HS-27A (cell line): ENCODE results near the gene ZHX3.

ENCODE experiments used
- DNase-seq: peaks from one replicate; pipeline ENCODE4 v3.0.0-alpha.2; 2012; ENCODE audit warnings: low read depth, missing footprints

Gene ZHX3

DNA sequence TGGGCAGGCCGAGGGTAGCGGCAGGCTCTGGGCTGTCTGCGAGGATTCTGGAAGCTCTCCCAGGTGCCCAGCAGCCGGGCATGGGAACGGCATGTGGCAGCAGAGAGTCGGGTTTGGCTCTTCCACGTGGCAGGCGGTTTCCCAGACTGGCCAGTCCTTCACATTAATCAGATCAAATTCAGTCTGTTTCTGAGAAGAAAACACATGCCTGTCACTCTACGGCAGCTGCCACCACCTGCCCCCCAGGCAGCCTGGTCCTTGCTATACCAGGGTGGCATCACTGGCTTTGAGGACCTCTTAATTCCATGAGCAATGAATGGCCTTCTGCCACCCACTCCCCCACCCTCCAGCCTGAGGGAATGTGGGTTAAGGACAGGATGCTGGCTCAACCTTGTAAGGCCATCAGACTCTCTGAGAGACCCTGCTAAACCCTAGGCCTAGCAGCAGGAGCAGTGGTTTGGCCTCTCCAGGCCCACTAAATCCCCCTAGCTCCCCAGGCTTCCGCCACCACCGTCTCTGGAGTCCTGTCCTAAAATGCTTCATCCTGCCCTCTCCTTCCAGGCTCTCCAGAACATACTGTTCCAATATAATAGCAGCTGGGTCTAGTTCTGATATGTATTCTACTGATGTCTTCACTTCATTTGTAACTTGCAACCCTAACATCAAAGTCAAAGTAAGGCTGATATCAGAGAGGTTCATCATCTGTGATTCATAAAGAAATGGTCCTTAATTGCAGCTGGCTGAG, 132.3 kb downstream of the ZHX3 start:
- DNase-seq = no peak

DNA sequence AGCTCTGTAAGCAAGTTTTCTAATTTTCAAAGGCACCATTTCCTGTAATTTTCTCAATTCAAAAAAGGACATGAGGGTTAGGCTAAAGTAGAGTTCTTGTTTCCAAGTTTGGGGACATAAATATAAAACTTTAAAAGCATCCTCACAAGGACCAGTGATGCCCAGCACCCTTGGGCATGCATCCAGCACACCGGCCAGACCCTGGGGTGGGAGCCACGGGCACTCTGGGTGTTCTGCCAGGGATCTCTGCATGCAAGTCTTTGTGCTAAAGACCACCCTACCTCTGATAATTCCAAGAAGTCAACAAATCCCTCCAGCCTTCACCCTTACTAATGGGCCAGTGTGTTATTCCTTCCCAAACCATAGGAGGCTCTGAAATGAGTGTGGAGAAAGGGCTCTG, 133.7 kb downstream of the ZHX3 start:
- no peak for DNase-seq

DNA sequence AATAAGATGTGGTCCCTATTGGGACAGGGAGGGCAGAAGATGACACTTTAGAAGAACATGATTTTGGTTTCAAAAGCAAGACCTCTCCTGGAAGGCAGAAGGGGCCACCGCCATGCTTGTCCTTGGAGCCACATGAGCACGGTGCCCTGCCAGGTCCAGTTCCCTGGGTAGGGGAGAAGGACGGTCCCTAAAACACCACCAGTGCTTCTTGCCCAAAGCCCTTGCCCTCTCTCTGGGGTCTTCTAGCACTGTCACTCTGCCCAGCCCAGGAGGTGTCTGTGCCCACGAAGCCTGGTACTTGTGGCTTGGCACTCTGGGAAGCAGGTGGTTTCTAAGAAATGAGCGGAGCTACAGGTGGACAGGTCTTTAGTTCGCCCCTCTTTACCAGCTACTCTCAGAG, 134.1 kb downstream of the ZHX3 start:
- DNase-seq = no peak

DNA sequence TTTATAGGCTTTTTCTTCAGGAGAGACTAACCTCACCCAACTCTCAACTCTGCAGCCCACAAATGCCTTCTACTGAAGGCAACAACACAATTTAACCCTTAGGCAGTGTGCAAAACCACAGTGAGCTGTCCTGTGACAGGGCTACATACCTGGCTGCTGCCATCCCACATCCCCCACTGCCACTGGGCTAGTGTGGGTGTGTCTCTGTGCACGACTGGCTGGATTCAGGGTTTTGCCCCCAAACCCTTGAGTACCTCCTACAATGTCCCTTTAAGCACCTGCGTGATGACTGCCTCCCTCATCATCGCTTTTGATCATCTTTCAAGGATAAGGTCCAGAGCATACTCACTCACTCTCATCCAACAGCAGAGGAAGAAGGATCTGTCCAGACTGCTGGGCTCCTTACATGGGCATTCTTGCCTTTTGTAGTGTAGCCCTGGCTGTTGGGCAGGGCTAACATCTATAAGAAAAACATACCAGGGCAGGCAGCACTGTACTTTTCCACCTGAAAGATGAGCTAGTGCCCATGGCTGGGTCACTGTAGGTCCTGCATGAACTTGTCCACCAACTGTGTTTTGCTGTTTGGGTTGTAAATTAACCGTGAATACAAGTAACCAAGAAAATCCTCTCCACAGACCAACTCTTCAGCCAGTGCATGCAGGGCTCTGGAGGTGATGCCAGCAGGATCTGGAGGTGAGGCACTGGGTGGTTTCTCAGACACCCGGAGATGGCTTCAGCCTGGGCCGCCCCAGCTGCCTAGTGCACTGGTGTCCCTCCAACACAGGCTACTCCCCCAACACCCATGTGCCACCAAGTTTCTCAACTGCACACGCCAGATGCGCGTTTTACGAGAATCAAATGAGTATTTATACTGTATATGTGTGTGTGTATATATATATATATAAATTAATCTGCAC, 135.0 kb downstream of the ZHX3 start:
- no peak for DNase-seq

DNA sequence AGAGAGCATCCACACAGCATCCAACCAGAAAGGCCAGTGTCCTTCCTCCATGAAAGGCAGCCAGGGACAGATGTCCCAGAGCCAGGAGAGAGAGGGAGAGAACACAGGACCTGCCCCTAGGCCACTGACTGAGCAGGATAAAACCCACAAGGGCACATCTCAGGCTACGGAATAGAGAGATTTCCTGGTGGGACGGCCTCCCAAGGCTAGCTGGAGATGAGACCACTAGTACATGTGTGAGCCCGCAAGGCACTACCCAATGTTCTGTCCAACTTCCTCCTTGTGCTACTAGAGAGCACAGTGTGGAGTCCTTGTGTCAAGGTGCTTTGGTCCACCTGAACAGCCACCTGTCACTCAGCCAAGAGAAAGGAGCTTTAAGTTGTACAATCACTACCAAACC, 136.0 kb downstream of the ZHX3 start:
- no peak for DNase-seq

DNA sequence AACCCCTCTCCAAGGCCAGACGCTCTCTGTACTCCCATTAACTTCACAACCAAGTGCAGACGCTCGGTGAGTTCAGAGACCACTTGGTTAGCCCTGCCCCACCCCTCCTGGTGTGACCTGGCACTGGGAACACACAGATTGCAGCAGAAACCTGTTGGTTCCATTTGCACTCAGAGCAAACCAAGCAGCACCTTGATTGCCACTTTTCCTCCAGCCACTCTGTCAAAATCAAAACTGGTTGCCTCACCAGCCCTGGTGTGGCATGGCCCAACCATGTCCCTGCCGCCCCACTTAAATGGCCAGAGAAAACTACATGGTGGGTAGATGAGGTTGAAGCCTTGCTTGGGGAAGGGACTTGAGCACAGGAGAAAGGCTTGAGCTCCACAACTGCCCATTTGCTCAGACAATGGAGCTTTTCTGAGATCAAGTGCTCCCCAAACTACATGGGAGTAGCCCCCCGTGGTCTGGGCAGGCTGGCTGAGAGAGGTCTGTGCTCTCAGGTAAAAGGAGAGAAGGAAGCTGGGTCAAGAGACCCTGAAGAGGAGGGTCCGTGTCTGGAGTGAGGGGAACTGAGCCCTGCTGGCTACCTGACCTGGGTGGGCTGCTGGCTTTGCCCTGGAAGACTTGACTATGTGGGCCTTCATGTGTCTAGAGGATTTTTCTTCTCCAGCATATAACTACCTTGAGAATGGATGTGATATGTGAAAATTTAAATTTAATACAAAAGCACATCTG, 136.8 kb downstream of the ZHX3 start:
- DNase-seq = no peak

DNA sequence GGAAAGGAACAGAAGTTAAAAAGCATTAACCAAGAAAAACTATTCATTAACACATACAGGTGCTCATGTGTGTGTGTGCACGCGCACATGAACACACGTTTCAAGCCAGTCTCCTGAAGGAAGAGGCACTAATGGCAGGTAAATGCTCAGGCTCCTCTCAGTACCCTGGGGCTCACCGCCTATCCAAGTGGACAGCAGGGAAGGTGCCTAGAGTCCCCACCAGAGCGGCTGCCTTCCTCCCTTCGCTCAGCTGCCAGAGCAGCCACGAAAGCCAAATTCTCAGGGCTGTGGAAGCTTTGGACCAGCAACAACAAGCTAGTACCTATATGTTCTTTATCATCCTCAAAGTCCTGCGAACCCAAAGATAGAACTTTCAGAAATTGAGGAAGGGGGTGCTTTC, 137.6 kb downstream of the ZHX3 start:
- DNase-seq = no peak

DNA sequence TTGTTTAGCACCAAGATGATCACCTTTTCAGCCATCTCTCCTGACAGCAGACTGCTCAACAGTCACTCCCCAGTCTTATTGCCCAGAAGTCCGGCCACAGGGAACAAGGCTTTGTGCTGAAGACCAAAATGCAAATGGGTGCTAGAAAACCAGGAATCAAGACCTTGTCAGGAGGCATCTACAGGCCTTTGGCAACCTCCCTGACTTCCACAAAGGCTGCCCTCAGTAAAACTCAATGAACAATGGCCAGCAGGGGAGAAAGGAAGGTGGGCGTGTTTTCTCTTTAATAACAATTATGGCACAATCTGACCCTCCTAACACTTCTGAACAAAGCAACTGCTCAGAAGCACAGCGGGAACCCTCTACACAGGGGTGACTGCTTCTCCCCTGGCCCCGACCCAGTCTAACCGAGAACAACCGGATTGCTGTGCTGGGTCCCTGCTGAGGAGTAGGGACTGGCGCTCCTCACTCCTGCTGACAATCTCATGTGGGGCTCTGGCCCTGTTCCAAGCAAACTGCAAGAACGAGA, 138.6 kb downstream of the ZHX3 start:
- DNase-seq = no peak

DNA sequence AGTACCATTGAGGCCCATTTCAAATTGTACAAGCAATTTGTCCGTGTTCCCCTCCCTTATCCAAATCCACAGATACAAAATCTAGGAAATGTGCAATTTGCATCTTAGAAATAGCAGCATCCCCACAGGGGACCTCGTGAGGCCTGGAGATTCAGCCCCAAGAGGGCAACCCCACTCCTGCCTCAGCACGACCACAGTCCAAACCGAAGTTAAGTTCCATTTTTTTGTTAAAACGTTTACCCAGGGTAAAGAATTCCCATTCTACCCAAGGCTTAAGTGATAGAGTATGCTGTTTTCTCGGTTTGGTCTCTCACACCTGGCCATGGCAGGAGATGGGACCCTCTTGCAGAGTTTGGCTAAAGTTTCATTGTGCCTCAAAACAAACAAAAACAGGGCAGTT, 139.0 kb downstream of the ZHX3 start:
- DNase-seq = no peak

DNA sequence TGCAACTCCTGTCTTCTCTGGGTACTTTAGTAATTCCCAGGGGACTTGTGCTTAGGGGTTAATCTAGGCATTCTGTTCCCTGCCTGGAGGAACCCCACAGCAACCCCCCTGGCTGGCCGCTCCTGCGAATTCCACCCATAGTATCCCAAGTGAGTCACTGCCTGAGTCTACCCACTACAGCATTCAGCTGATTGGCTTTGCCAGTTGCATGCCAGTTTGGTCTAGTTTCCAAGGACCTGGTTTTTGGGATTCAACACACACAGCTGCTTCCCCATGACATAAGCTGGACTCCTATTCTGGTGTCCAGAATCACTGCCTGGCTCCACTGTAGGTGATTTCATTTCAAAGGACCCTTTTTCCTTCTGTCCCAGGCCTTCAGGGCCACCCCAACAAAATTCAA, 139.9 kb downstream of the ZHX3 start:
- peak; percentile 95 for DNase-seq

DNA sequence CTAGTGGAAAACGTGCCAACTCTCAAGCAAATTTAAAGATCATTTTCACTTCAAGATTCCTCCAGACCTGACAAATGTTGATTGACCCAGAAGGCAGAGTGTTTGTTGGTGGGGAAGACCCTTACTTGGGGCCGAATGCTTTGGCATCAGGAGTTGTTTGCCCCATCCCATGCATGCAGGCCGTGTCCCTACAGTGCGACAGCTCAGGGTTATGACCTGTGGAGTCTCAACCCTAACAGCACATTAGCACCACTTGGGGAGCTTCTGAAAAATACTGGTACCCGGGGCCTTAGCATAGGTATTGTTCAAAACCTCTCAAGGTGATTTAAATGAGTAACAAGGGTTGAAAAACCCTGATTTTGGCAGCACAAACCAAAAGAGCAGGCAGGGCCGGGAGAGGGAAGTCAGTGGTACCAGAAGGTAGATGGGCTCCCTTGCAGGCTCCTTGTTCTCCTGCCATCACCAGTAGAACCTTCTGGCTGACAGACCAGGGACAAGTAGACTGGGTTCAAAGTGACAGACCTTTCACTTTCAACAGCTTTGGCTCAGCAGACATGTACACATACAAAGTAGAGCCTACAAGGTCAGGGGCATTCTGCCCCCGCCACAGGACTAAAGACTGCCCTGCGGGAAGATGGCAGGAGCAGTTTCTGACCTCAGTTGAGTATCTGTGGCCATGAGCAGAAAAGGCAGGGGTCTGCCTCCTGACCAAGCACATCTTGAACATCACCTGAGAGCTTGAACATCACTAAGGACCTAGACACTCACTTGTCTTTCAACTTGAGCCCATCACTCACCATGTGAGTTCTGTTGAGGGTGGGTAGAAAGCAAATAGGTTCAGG, 140.6 kb downstream of the ZHX3 start:
- peak; percentile 22 for DNase-seq

DNA sequence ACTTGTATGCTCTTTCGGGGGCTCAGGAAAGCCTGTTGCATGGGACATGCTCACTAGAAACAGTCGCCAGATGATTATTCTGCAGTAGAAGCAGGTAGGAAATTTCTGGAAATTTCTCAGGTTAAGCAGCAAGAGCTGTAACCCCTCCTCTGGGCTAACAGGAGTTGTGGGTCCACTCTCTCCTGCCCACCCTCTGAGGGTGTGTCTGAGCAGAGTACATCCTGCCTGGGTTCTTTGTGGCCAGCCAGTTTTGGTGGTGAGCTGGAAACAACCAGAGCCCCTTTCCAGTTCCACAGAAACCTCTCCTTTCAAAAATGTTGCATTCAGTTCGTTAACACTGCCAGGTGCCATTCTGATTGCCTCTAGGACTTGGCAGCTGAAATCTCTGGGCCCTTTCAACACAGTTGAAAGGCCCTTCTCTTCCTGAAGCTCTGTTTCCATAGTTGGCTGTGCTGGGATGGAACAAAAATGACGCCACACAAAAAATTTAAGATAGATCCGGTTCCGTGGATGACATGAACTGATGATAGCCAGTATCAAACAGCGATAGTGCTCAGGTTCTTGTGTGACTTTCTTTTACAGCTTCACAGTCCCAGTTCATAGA, 141.7 kb downstream of the ZHX3 start:
- DNase-seq = no peak

DNA sequence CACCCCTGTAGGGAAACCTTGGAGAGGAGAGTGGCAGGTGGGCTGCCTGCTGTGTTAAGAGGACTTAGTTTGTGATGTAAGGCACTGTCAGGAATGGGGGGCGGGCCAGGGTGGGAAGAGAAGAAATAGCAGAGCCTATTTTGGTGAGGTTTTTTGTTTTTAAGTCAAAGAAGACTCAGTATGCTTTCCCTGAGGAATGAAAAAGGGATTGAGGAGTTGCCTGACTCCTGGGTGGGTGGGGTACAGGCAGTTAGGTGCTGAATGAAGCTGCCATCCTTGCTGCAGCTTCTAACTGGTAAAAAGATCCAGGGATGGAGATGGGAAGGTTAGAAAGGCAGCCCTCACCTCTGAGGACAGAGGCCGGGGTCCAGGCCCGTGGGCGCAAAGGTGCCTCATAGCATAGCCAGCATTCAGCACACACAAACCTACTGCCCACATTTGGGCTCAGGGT, 142.3 kb downstream of the ZHX3 start:
- no peak for DNase-seq

DNA sequence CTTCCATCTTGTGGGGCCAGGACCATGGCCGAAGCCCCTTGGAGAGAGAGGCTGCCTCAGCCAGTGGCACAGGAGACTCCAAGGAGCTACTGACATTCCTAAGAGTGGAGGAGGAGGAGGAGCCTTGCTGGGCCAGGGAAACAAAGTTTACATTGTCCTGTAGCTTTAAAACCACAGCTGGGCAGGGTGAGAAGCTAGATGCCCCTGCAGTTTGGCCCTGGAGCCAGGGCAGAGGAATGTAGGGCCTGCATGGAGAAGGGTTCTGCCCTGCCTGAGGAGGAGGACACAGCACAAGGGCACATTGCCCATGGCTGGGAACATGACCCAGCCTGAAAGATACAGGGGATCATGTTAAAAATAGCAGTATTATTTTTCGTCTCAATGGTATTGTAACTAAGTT, 142.7 kb downstream of the ZHX3 start:
- no peak for DNase-seq

DNA sequence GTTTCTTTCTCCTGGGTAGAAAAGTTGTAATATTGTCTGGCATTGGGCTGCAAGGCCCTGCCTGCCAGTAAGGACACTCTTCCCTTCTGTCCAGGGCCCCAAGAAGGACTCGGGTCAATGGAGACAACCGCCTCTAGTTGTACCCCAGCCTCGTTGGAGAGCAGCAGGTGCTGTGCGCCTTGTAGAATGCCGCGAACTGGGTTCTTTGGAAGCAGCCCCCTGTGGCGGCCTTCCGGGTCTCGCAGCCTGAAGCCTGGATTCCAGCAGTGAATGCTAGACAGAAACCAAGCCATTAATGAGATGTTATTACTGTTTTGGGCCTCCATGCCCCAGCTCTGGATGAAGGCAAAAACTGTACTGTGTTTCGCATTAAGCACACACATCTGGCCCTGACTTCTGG, 143.2 kb downstream of the ZHX3 start:
- no peak for DNase-seq

DNA sequence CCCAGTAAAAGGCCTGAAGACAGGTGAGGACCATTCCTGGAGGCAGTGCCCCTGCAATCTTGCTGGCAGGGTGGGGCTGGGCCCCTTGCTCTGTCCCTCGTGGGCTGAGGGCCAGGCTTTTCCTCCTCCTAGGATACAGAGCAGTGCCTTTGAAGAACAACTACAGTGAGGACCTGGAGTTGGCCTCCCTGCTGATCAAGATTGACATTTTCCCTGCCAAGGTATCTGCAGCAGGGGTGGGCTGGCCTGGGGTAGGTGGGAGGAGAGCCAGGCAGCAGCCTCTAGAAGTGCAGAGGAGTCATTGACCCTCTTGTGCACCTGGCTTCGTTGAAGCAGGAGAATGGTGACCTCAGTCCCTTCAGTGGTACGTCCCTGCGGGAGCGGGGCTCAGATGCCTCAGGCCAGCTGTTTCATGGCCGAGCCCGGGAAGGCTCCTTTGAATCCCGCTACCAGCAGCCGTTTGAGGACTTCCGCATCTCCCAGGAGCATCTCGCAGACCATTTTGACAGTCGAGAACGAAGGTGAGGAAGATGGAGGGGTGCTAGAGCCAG, 143.7 kb downstream of the ZHX3 start:
- no peak for DNase-seq

DNA sequence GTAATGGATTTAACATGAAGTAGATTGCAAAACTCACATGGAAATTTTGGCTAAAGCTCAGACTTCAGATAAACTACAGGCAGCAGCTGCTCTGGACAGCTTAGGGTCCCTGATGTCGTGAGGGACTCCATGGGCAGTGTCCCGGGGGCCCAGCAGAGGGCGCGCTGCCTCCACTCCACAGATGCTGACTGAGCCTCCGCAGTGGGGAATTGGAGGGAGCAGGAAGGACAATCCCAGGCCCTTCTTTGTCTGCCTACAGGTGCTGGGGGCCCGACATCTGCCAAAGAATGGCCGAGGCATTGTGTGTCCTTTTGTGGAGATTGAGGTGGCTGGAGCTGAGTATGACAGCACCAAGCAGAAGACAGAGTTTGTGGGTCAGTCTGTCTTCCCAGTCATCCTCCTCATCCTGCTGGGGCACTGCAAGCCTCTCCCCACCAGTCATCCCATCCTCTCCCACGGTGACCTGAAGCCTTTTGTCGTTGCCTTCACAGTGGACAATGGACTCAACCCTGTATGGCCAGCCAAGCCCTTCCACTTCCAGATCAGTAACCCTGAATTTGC, 144.3 kb downstream of the ZHX3 start:
- peak; percentile 47 for DNase-seq

DNA sequence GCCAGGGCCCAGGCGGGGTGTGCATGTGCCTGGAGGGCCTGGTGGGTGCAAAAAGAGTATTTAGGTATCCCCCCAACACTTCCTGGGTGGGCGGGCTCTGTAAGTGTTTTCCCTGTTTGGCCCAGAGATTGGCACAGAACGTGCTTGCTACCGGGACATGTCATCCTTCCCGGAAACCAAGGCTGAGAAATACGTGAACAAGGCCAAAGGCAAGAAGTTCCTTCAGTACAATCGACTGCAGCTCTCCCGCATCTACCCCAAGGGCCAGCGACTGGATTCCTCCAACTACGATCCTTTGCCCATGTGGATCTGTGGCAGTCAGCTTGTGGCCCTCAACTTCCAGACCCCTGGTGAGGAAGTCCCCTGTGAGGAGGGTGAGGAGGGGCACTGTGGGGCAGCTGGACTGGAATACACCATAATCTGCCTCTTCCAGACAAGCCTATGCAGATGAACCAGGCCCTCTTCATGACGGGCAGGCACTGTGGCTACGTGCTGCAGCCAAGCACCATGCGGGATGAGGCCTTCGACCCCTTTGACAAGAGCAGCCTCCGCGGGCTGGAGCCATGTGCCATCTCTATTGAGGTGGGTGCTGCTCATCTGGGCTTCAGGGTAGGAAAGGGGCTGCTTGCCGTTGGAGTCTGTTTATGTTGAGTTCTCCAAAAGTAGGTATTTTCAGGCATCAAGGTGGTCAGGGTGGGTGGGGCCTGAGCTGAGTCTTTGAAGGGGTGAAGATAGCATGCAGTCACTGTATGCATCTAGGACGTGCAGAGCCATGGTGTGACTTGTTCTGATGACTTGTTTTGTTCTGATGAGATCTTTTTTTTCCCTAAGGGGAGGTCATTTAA, 145.0 kb downstream of the ZHX3 start:
- DNase-seq = no peak

DNA sequence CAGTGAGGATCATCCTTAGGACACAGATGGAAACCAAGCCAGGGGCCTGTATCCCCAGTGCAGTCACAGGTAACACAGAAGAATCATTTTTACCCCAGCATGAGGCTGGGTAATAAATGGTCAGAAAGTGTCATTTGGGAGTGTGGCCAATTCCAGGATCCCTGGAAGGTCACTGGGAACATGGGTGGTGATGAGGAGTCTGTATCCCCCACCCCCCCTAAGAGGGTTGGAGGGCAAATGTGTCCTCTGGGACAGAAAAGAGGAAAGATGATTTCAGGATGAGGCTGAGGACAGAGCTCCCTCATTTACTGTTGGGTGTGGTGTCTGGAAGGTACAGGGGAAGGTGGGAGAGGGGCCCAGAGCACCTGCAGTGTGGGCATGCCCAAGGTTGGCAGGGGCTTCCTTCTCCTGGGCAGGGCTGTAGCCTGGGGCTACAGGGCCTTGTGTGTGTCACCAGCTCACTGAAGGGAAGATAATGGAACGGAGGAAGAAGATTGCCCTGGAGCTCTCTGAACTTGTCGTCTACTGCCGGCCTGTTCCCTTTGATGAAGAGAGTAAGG, 145.7 kb downstream of the ZHX3 start:
- no peak for DNase-seq
